Loucy (cell line): ENCODE measurements around the gene FALEC.

ENCODE experiments used
- EZH2phosphoT487 ChIP-seq: fragments of 200-600 bp; IDR thresholded peaks from 2 replicates; pipeline ENCODE4 v1.6.1; 2018; ENCODE audit warnings: antibody characterized with exemption, mild to moderate bottlenecking, moderate library complexity, borderline replicate concordance
- TF ChIP-seq, protein P1 (sequence below): fragments of 200-600 bp; sonication (generic); conservative IDR thresholded peaks from 2 replicates; pipeline ENCODE4 v1.5.1; 2014; ENCODE audit warnings: mild to moderate bottlenecking, antibody characterized with exemption, low read length

DNA sequence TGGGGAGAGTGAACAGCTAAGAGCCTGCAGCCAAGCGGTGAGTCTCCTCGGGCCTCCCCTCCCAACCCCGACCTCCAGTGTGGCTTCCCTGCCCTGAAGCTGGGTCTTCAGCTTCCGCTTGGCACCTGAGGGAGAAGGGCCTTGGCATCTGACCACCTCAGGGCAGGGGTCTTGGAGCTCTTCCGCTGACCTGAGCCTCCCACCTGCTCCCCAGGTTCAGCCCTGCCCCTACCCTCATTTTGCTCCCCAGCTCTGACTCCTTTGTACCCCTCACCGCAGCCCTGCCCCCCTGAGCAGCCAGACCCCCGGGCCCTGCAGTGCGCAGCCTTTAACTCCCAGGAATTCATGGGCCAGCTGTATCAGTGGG, 38.5 kb downstream of the FALEC start:
- TF ChIP-seq, protein P1, sequence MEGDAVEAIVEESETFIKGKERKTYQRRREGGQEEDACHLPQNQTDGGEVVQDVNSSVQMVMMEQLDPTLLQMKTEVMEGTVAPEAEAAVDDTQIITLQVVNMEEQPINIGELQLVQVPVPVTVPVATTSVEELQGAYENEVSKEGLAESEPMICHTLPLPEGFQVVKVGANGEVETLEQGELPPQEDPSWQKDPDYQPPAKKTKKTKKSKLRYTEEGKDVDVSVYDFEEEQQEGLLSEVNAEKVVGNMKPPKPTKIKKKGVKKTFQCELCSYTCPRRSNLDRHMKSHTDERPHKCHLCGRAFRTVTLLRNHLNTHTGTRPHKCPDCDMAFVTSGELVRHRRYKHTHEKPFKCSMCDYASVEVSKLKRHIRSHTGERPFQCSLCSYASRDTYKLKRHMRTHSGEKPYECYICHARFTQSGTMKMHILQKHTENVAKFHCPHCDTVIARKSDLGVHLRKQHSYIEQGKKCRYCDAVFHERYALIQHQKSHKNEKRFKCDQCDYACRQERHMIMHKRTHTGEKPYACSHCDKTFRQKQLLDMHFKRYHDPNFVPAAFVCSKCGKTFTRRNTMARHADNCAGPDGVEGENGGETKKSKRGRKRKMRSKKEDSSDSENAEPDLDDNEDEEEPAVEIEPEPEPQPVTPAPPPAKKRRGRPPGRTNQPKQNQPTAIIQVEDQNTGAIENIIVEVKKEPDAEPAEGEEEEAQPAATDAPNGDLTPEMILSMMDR: no peak
- TF ChIP-seq EZH2phosphoT487: no peak
